ENCODE results near the gene ARR3.

DNA sequence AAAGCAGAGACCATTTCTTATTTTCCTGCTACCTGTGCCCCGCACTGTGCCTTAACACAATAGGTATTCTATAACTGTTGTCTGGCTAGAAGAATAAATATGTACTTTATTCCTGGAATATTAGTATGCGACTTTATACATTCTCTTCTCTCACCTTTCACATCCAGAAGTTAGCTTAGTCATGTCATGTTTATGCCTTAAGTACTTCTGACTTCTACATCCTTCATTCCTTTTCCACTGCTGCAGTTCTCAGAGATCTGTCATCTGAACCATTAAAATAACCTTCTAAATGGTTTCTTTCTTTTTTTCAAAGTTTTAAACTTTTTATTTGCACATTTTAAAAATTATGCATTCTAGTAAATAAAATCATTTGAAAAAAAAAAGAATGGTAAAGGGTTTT lies 56.2 kb downstream of the ARR3 start:
- TF ChIP-seq, protein P1, sequence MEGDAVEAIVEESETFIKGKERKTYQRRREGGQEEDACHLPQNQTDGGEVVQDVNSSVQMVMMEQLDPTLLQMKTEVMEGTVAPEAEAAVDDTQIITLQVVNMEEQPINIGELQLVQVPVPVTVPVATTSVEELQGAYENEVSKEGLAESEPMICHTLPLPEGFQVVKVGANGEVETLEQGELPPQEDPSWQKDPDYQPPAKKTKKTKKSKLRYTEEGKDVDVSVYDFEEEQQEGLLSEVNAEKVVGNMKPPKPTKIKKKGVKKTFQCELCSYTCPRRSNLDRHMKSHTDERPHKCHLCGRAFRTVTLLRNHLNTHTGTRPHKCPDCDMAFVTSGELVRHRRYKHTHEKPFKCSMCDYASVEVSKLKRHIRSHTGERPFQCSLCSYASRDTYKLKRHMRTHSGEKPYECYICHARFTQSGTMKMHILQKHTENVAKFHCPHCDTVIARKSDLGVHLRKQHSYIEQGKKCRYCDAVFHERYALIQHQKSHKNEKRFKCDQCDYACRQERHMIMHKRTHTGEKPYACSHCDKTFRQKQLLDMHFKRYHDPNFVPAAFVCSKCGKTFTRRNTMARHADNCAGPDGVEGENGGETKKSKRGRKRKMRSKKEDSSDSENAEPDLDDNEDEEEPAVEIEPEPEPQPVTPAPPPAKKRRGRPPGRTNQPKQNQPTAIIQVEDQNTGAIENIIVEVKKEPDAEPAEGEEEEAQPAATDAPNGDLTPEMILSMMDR (IDR thresholded peaks at IDR 0.05): no peak
- TF ChIP-seq, protein P2, sequence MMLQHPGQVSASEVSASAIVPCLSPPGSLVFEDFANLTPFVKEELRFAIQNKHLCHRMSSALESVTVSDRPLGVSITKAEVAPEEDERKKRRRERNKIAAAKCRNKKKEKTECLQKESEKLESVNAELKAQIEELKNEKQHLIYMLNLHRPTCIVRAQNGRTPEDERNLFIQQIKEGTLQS (CRISPR knock-in tag; conservative IDR thresholded peaks at IDR 0.05): no peak
- TF ChIP-seq ELF4 (CRISPR knock-in tag; IDR thresholded peaks at IDR 0.05; ENCODE audit: low read depth): no peak
- TF ChIP-seq, protein P3, sequence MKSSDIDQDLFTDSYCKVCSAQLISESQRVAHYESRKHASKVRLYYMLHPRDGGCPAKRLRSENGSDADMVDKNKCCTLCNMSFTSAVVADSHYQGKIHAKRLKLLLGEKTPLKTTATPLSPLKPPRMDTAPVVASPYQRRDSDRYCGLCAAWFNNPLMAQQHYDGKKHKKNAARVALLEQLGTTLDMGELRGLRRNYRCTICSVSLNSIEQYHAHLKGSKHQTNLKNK (CRISPR knock-in tag; IDR thresholded peaks at IDR 0.05): no peak
- TF ChIP-seq, protein P4, sequence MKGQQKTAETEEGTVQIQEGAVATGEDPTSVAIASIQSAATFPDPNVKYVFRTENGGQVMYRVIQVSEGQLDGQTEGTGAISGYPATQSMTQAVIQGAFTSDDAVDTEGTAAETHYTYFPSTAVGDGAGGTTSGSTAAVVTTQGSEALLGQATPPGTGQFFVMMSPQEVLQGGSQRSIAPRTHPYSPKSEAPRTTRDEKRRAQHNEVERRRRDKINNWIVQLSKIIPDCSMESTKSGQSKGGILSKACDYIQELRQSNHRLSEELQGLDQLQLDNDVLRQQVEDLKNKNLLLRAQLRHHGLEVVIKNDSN (CRISPR knock-in tag; IDR thresholded peaks at IDR 0.05): no peak
- TF ChIP-seq JUN (CRISPR knock-in tag; IDR thresholded peaks at IDR 0.05): no peak
- TF ChIP-seq, protein P5, sequence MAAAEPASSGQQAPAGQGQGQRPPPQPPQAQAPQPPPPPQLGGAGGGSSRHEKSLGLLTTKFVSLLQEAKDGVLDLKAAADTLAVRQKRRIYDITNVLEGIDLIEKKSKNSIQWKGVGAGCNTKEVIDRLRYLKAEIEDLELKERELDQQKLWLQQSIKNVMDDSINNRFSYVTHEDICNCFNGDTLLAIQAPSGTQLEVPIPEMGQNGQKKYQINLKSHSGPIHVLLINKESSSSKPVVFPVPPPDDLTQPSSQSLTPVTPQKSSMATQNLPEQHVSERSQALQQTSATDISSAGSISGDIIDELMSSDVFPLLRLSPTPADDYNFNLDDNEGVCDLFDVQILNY (CRISPR knock-in tag; IDR thresholded peaks at IDR 0.05): no peak
- TF ChIP-seq, protein P6, sequence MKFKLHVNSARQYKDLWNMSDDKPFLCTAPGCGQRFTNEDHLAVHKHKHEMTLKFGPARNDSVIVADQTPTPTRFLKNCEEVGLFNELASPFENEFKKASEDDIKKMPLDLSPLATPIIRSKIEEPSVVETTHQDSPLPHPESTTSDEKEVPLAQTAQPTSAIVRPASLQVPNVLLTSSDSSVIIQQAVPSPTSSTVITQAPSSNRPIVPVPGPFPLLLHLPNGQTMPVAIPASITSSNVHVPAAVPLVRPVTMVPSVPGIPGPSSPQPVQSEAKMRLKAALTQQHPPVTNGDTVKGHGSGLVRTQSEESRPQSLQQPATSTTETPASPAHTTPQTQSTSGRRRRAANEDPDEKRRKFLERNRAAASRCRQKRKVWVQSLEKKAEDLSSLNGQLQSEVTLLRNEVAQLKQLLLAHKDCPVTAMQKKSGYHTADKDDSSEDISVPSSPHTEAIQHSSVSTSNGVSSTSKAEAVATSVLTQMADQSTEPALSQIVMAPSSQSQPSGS (CRISPR knock-in tag; IDR thresholded peaks at IDR 0.05; ENCODE audit: borderline replicate concordance, low read depth): no peak
- TF ChIP-seq CREB1 (CRISPR knock-in tag; IDR thresholded peaks at IDR 0.05): no peak
- TF ChIP-seq, protein P7, sequence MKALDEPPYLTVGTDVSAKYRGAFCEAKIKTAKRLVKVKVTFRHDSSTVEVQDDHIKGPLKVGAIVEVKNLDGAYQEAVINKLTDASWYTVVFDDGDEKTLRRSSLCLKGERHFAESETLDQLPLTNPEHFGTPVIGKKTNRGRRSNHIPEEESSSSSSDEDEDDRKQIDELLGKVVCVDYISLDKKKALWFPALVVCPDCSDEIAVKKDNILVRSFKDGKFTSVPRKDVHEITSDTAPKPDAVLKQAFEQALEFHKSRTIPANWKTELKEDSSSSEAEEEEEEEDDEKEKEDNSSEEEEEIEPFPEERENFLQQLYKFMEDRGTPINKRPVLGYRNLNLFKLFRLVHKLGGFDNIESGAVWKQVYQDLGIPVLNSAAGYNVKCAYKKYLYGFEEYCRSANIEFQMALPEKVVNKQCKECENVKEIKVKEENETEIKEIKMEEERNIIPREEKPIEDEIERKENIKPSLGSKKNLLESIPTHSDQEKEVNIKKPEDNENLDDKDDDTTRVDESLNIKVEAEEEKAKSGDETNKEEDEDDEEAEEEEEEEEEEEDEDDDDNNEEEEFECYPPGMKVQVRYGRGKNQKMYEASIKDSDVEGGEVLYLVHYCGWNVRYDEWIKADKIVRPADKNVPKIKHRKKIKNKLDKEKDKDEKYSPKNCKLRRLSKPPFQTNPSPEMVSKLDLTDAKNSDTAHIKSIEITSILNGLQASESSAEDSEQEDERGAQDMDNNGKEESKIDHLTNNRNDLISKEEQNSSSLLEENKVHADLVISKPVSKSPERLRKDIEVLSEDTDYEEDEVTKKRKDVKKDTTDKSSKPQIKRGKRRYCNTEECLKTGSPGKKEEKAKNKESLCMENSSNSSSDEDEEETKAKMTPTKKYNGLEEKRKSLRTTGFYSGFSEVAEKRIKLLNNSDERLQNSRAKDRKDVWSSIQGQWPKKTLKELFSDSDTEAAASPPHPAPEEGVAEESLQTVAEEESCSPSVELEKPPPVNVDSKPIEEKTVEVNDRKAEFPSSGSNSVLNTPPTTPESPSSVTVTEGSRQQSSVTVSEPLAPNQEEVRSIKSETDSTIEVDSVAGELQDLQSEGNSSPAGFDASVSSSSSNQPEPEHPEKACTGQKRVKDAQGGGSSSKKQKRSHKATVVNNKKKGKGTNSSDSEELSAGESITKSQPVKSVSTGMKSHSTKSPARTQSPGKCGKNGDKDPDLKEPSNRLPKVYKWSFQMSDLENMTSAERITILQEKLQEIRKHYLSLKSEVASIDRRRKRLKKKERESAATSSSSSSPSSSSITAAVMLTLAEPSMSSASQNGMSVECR (CRISPR knock-in tag; IDR thresholded peaks at IDR 0.05; ENCODE audit: borderline replicate concordance): no peak
- TF ChIP-seq FOXP1 (CRISPR knock-in tag; IDR thresholded peaks at IDR 0.05; ENCODE audit: borderline replicate concordance): no peak
- no peak for TF ChIP-seq ETV6 (CRISPR knock-in tag; IDR thresholded peaks at IDR 0.05)
- TF ChIP-seq ATF1 (CRISPR knock-in tag; IDR thresholded peaks at IDR 0.05): no peak
- no peak for TF ChIP-seq CREM (CRISPR knock-in tag; IDR thresholded peaks at IDR 0.05)

All from WTC11 (cell line).